B cell (primary cell): ENCODE measurements around the gene TRIM38. TPM values are rescaled to one million over a fixed set of nuclear protein-coding genes. Genes with fewer than 3 reads are reported as not detected.
A peak's percentile ranks its signal among the peaks of the same experiment; 100 is the strongest.
"Not testable (repeated sequence)": the region's sequence is repeated elsewhere in the genome, so short reads cannot be mapped to it uniquely, and the experiment has no call there.

Experiments
- ATAC-seq: fragments of 200-7000 bp; cut with Tn5 transposase; one replicate; pipeline ENCODE4 v1.10.0; 2021; ENCODE audit warnings: low read depth, mild to moderate bottlenecking, moderate number of reproducible peaks, moderate library complexity
- CTCF ChIA-PET: fragments of 350-600 bp; sonication (Branson Sonifier 250); formaldehyde crosslinking; loops from one replicate; lab custom pipeline; 2021; ENCODE audit warnings: antibody characterized with exemption, inconsistent platforms; lab: Charles Lee
- POLR2A ChIA-PET: fragments of 350-600 bp; sonication (Branson Sonifier 250); formaldehyde crosslinking; loops from one replicate; lab custom pipeline; 2021; ENCODE audit warnings: antibody characterized with exemption; lab: Charles Lee
- DNase-seq: peaks from one replicate; pipeline ENCODE4 v3.0.0; 2013
- H2AFZ ChIP-seq: 2 replicates; pipeline ENCODE4 v1.6.1; 2012; ENCODE audit warnings: mild to moderate bottlenecking, low read depth, low read length; ENCODE audit not compliant: insufficient read depth, poor library complexity, severe bottlenecking
- H3K27ac ChIP-seq, 2 donors: 1 replicate in 1 of 2; 2 replicates in 1 of 2; pipeline ENCODE4 v1.5.1; 2012 to 2013; ENCODE audit warnings: low read length in 2 of 2, mild to moderate bottlenecking in 2 of 2, moderate library complexity in 1 of 2
- H3K27me3 ChIP-seq, 4 experiments: fragments of 200-600 bp in 1 of 4; sonication (generic) in 1 of 4; replicated peaks in 1 of 4; 1 replicate in 2 of 4; 2 replicates in 2 of 4; pipeline versions ENCODE4 v1.6.1 to v1.7.0; 2013 to 2016; ENCODE audit warnings: low read length in 3 of 4, mild to moderate bottlenecking in 2 of 4, mixed read lengths in 1 of 4, moderate library complexity in 1 of 4; ENCODE audit not compliant: insufficient read depth in 4 of 4, control insufficient read depth in 3 of 4; ENCODE audit errors: control extremely low read depth in 1 of 4
- H3K36me3 ChIP-seq, 2 experiments: replicated peaks in 1 of 2; 1 replicate in 1 of 2; 2 replicates in 1 of 2; pipeline versions ENCODE4 v1.6.1 to v1.7.1; 2013; ENCODE audit warnings: low read length in 1 of 2; ENCODE audit not compliant: insufficient read depth in 2 of 2, control insufficient read depth in 1 of 2; ENCODE audit errors: control extremely low read depth in 1 of 2, extremely low read depth in 1 of 2
- H3K4me1 ChIP-seq, 2 donors: fragments of 200-600 bp in 1 of 2; sonication (generic) in 1 of 2; 1 replicate in 1 of 2; 2 replicates in 1 of 2; pipeline versions ENCODE4 v1.5.1 to v1.6.1; 2013 to 2017; ENCODE audit warnings: low read length in 2 of 2; ENCODE audit not compliant: control insufficient read depth in 2 of 2, insufficient read depth in 2 of 2
- H3K4me2 ChIP-seq: replicated peaks from 2 replicates; pipeline ENCODE3; 2012; ENCODE audit warnings: mild to moderate bottlenecking, low read depth, low read length; ENCODE audit not compliant: poor library complexity, severe bottlenecking
- H3K4me3 ChIP-seq, 5 experiments: fragments of 200-600 bp in 1 of 5; sonication (generic) in 1 of 5; 1 replicate in 3 of 5; 2 replicates in 2 of 5; pipeline versions ENCODE4 v1.5.1 to v1.7.0; 2011 to 2016; ENCODE audit warnings: low read length in 4 of 5, mild to moderate bottlenecking in 4 of 5, low read depth in 2 of 5, control low read depth in 1 of 5, moderate library complexity in 1 of 5; ENCODE audit not compliant: insufficient read depth in 1 of 5; ENCODE audit errors: control extremely low read depth in 1 of 5, extremely low read depth in 1 of 5
- H3K79me2 ChIP-seq: fragments of 200-600 bp; sonication (generic); one replicate; pipeline ENCODE4 v1.6.0; 2016; ENCODE audit warnings: low read length; ENCODE audit not compliant: control insufficient read depth, insufficient read depth
- H3K9ac ChIP-seq: fragments of 200-600 bp; sonication (generic); 2 replicates; pipeline ENCODE4 v1.6.1; 2017; ENCODE audit warnings: mild to moderate bottlenecking, low read length, moderate library complexity
- H3K9me3 ChIP-seq, 3 donors: one replicate each; pipeline versions ENCODE4 v1.6.1 to v1.7.1; 2013; ENCODE audit warnings: low read length in 2 of 3; ENCODE audit not compliant: control insufficient read depth in 2 of 3, insufficient read depth in 1 of 3; ENCODE audit errors: control extremely low read depth in 1 of 3
- H4K20me1 ChIP-seq: 2 replicates; pipeline ENCODE4 v1.6.0; 2012; ENCODE audit warnings: mild to moderate bottlenecking, low read length; ENCODE audit not compliant: insufficient read depth, control insufficient read depth, poor library complexity, severe bottlenecking
- H3K27ac Mint-ChIP-seq: one replicate; pipeline ENCODE4 v1.8.0; 2021; ENCODE audit warnings: mixed read lengths
- H3K27me3 Mint-ChIP-seq: one replicate; pipeline ENCODE4 v1.8.0; 2021; ENCODE audit warnings: mixed read lengths
- H3K4me1 Mint-ChIP-seq: one replicate; pipeline ENCODE4 v1.8.0; 2021; ENCODE audit warnings: mixed read lengths
- H3K4me3 Mint-ChIP-seq: one replicate; pipeline ENCODE4 v1.8.0; 2021; ENCODE audit warnings: mixed read lengths
- H3K9me3 Mint-ChIP-seq: one replicate; pipeline ENCODE4 v1.8.0; 2022; ENCODE audit warnings: mixed read lengths; ENCODE audit not compliant: insufficient read depth
- CTCF ChIP-seq: fragments of 200-600 bp; IDR thresholded peaks from one replicate; pipeline ENCODE4 v1.8.0; 2022; ENCODE audit warnings: antibody characterized with exemption, mild to moderate bottlenecking
- EZH2 ChIP-seq: IDR thresholded peaks from 2 replicates; pipeline ENCODE4 v1.6.1; 2012; ENCODE audit warnings: borderline replicate concordance, low read depth, mild to moderate bottlenecking, moderate library complexity, low read length; ENCODE audit not compliant: insufficient read depth, poor library complexity, severe bottlenecking
- WGBS: methylation state at CpG from one replicate; pipeline ENCODE4 v1.1.5; 2013; ENCODE audit warnings: missing lambda C conversion rate; ENCODE audit not compliant: insufficient coverage; 5-methylcytosine and 5-hydroxymethylcytosine counted together
- intact Hi-C: fragments of 100-400 bp; cut with micrococcal nuclease; formaldehyde crosslinking; loops from one replicate; pipeline ENCODE4 v1.10.0; 2022
- polyA plus RNA-seq: library from polyadenylated mRNA; depleted of rRNA; stranded (reverse); fragments of >200 nt; gene quantifications from 2 replicates; pipeline ENCODE4 v1.2.3, GENCODE V29; 2012
- total RNA-seq, 2 donors: library from RNA; stranded (reverse); fragments of 120-200 nt in 1 of 2; gene quantifications; 1 replicate in 1 of 2; 2 replicates in 1 of 2; pipeline versions ENCODE4 v1.2.3 to v1.2.4, GENCODE V29; 2013 to 2022

TRIM38 gene
- total and polyA plus RNA-seq, 2 donors (not counting 1 experiment from before 2014, with no cell fraction given) = 29.3 to 57.2 TPM

- intact Hi-C loops = loop anchor here (10.0 kb wide), 1 partner anchor 722 kb away; no protein-coding TSS in a partner anchor
- CTCF ChIA-PET = interaction anchor here (0.7 to 1.3 kb wide), 2 partner anchors 723 to 800 kb away, joined by 3 read pairs; no protein-coding TSS in a partner anchor
- H3K4me3 Mint-ChIP-seq = no peak overlapping the region
Observed at GRCh38 chr6:25946631-25947030, 16.0 kb upstream of the TRIM38 start.

GRCh38 chr6:25947492-25947891 is 15.1 kb upstream of the TRIM38 start:
- H3K36me3 ChIP-seq, H3K9ac ChIP-seq, H3K27me3 Mint-ChIP-seq, H3K4me1 ChIP-seq, H3K4me2 ChIP-seq, H3K4me3 ChIP-seq, DNase-seq, ATAC-seq, H3K9me3 Mint-ChIP-seq, H3K27ac ChIP-seq, H4K20me1 ChIP-seq, H3K4me3 Mint-ChIP-seq, POLR2A ChIA-PET, H3K27me3 ChIP-seq, H2AFZ ChIP-seq, H3K9me3 ChIP-seq, H3K27ac Mint-ChIP-seq, H3K79me2 ChIP-seq: not testable (repeated sequence)
- intact Hi-C loops = loop anchor here (10.0 kb wide), 1 partner anchor 723 kb away; no protein-coding TSS in a partner anchor
- no CpG with 5 or more reads among the region's 3 CpGs for WGBS
- H3K4me1 Mint-ChIP-seq = peaks cover 10% of the 10 kb centered on the region
- CTCF ChIA-PET = interaction anchor here (0.6 to 1.3 kb wide), 3 partner anchors 682 to 1995 kb away, joined by 3 read pairs; no protein-coding TSS in a partner anchor

More at GRCh38 chr6:25946631-25947030, 16.0 kb upstream of the TRIM38 start:
- H3K4me2 ChIP-seq = no peak overlapping the region
- Mint-ChIP-seq H3K4me1 (peaks cover 10% of the 10 kb centered on the region), H3K27me3 (no peaks in the 10 kb centered on the region), H3K27ac (no peak overlapping the region), H3K9me3 (peaks cover 4% of the 10 kb centered on the region)
- H3K27me3 ChIP-seq = no peaks in the 10 kb centered on the region
- H3K36me3 ChIP-seq = no peaks in the 10 kb centered on the region
- ATAC-seq (no peak), DNase-seq (no peak)
- TF ChIP-seq CTCF (no peak), EZH2 (no peak)
- POLR2A ChIA-PET = no interaction called here
- H3K4me1 ChIP-seq = no peaks in the 10 kb centered on the region
- H3K4me3 ChIP-seq = no peak overlapping the region
- peak overlapping the region; percentile 6 for H2AFZ ChIP-seq
- no peak overlapping the region for H3K9ac ChIP-seq
- WGBS = no CpG with 5 or more reads among the region's 2 CpGs
- H3K27ac ChIP-seq = no peak overlapping the region
- H3K9me3 ChIP-seq = peaks cover 0 to 7% (median 4%) of the 10 kb centered on the region in 3 donors
- no peaks in the 10 kb centered on the region for H3K79me2 ChIP-seq
- H4K20me1 ChIP-seq = no peaks in the 10 kb centered on the region
